Embryonic facial prominence (tissue), 1 donor: ENCODE measurements around the gene AAMDC.
A peak's percentile ranks its signal among the peaks of the same experiment; 100 is the strongest.

Experiments used
- DNase-seq: peaks from one replicate; pipeline ENCODE4 v3.0.0-alpha.2; 2016; ENCODE audit errors: extremely low spot score

Gene AAMDC

DNA sequence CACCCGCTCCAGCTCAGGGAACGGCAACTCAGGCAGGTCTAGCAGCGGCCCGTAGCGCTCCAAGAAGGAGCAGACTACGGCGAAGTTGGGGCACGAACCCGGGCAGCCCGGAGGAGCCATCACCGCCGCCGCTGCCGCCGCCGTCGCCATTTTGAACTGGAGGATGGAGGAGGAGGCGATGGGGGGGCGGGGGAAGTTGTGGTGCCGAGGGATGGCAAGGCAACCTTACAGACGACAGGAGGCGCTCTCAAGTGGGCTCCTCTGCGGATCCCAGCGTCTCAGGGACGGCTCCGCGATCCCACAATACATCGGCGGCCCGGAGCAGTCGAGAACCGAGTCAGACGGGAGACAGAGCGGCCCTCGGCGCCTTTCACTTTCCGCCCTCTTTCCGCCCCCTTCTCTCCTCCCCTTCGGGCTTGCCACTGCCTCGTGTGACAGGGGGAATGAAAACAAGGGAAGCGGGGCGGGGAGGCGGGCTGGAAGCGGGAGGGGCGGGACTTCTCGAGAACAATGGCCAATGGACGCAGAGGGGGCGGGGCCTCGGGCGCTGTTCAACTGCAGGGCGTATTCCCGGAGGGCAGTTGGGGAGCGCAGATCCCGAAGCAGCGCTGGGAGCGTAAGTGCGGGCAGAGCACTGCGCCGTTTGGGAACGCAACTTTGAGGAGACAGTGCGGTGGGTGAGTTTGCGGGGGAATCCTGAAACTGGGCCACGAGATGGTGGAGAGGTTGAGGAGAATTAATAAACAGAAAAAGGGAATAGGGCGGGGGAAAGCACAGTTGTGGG is at the start of gene AAMDC, which contains the start of gene RSF1:
Gene AAMDC, plus strand, starts transcription at position 580 of the 784 bp plus-strand sequence. CDS start 21,353 bp downstream, outside the sequence.
Gene RSF1, minus strand, starts transcription at position 158 of the 784 bp plus-strand sequence. Its CDS starts 8 bp downstream, at position 150.
- DNase-seq = peak; percentile 99

DNA sequence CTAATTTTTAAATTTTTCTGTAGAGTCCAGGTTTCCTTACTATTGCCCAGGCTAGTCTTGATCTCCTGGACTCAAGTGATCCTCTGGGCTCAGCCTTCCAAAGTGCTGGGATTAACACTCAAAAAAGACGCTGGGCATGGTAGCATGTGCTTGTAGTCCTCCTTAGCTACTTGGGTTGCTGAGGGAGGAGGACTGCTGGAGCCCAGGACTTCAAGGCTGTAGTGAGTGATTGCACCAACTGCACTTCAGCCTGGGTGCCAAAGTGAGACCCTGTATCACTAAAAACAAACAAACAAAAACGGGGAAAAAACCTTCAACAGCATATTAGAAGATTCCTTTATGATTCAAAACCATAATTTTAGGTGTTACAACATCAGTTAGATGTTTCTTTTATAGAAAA is 45.0 kb upstream of the AAMDC start:
- DNase-seq = no peak

DNA sequence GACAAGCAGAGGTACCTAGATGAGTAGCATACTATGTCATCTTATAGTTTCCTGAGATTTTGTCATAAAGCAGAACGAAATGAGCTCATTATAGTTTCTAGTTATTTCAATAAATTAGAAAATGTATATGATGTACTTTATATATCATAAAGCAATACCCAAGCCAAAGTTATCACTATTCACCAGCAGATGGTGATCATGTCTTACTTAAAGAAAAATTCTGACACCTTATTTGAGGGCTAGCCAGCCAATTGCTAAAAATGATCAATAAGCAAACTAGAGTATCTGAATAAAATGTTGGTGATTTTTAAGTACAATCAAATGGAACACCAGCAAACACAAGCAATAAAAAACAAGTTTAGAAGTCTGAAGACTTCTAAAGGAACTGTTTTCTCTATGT is 44.5 kb upstream of the AAMDC start:
- DNase-seq = no peak

DNA sequence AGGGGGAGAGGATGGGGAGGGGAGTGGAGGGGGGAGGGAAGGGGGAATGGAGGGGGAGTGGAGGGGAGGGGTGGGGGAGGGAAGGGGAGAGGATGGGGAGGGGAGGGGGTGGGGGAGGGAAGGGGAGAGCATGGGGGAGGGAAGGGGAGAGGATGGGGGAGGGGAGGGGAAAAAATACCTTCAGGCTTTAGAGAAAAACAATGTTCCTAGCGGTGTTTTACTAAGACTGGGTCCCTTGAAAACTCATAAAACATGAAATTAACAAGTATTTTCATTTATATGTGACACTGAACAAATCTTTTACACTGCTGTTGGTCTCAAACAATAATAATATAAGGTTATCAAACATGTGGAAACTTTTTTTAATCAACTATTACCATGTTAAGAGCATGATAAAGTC is 42.8 kb upstream of the AAMDC start:
- DNase-seq = no peak

DNA sequence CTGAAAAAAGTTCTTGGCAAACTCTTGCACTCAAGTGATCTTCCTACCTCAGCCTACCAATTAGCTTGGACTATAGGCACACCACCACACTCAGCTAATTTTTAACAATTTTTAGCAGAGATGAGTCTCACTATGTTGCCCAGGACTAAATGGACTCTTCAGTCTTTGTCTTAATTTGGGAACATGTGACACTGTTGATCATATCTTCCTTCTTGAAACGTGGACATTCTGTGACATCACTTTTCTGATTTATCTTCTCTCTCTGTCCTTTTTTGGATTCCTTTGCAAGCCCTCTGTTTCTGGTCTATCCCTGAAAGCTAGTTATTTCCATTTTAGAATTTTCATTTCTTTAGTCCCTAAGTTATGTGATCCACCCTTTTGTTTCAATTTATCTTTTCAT is 42.4 kb upstream of the AAMDC start:
- DNase-seq = no peak

DNA sequence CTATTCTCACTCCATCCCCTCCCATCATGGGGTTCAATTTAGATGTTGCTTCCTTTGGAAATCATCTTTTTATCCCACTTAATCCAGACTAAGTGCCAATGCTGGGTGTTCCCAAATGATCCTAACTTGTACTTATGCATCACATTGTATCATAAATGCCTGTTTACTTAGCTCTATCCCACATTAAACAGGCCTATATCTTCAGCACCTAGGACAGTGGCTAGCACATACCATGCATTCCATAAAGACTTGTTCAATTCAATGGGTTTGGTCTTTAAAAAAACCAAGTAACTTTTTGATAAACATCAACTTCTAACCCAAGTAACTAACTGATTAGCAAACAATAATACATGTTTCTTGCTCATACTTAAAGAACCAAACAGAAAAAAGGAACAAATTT is 41.0 kb upstream of the AAMDC start:
- no peak for DNase-seq

DNA sequence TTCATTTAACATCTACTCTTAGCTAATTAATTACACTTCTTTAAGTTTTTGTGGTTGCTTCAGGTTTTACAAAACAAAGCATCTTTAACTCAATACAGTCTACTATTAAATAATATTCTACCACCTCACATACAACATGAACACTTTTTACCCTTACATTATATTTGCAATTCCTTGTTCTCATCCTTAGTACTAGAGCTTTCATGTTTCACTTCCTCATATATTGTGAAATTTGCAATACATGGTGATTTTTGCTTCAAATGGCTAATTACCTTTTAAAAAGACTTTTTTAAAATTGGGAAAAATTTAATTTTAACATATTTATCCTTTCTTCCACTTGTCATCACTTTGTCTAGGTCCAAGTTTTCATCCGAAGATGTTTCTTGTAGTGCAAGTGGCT is 37.9 kb upstream of the AAMDC start:
- no peak for DNase-seq

DNA sequence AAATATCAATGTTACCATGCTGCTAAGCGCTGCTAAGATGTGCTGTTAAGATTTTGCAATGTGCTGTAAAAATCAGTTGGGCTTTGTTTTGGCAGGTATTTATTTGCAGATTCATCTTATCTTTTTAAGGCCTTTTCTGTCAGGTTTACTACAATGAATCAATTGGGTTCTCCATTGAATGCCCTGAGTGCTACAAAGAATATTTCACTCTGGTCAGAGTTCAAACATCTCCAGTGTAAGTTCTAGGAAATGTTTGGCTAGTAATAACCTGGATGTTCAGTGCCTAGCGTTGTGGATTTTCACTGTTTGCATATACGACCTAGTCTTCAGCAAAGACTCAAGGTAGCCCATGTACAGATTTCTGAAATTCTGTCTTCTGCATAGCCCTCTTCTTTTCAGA is 36.4 kb upstream of the AAMDC start:
- DNase-seq = no peak

DNA sequence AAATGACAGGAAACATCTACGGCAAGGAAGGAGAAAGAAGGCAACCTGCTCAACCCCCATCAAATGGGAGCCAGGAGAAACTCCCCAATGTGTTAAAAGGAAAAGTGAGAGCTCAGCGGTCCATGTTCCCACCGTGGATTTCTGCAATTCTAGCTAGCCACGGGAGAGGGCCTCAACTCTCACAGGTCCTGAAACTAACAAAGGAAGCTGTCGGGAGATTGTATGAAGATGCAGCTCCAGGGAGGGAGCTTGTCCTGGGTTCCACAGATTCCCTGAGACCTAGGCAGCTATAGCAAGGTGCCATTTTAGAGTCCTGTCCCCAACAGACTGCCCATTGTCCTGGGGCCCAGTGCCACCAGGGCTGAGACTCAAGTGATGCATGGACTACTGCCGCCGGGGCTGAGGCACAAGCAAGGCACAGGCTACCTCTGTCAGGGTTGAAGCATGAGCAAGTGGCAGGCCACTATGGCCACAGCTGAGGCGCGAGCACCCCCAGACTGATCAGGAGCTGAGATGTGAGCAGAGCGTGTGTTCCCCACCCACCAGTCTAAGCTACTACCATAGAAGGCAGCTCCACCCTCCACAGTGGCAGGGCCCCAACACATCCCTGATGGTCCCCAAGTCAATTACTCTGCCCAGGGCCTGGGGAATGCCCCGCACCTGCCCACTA is 31.7 kb upstream of the AAMDC start:
- no peak for DNase-seq

DNA sequence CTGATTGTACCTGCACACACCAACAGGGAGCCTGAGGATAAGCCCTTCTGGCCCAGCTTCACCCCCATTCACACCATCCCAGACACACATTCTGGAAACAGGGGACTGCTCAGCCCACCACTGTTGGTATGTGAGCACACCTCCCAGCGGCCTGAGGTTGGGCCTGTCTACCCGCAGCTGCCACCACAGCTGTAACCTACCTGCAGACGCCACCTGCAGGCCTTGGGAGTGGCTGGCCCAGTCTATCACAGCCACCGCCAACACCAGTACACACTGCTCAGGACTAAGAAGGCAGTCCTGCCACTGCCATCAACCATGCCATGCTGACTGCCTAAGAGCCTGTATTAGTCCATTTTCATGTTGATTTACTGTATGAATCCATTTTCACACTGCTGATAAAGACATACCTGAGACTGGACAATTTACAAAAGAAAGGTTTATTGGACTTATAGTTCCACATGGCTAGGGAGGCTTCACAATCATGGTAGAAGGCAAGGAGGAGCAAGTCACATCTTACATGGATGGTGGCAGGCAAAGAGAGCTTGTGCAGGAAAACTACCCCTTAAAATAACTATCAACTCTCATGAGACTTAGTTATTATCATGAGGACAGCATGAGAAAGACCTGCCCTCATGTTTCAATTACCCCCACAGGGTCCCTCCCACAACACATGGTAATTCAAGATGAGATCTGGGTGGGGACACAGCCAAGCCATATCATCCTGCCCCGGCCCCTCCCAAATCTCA is 31.0 kb upstream of the AAMDC start:
- no peak for DNase-seq

DNA sequence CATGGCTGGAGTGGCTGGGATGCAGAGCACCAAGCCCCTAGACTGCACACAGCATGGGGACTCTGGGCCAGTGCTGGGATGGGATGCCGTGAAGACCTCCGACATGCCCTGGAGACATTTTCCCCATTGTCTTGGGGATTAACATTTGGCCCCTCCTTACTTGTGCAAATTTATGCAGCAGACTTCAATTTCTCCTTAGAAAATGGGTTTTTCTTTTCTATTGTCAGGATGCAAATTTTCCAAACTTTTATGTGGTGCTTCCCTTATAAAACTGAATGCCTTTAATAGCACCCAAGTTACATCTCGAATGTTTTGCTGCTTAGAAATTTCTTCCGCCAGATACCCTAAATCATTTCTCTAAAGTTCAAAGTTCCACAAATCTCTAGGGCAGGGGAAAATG is 29.6 kb upstream of the AAMDC start:
- no peak for DNase-seq

DNA sequence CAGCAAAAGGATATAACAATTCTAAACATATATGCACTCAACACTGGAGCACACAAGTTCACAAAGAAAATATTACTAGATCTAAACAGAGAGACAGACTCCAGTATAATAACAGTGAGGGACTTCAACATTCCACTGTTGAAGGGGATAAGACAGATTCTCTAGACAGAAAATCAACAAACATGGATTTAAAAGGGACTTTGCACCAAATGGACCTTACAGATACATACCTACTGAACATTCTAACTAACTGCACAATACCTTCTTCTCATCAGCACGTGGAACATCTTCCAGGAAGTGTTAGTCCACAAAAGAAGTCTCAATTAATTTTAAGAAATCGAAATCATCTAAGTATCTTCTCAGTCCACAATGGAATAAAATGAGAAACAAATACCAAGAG is 27.0 kb upstream of the AAMDC start:
- no peak for DNase-seq

DNA sequence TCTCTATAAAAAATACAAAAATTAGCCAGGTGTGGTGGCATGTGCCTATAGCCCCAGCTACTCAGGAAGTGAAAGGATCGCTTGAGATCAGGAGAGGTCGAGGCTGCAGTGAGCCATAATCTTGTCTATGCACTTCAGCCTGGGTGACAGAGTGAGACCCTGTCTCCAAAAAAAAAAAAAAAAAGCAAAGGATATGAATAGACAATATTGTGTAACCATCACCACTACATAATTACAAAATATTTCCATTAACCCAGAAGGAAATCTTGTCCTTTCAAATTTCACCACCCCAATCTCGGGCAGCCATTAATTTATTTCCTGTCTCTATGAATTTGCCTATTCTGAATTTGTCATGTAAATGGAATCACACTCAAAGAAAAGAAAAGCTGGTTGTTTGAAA is 21.6 kb upstream of the AAMDC start:
- no peak for DNase-seq

DNA sequence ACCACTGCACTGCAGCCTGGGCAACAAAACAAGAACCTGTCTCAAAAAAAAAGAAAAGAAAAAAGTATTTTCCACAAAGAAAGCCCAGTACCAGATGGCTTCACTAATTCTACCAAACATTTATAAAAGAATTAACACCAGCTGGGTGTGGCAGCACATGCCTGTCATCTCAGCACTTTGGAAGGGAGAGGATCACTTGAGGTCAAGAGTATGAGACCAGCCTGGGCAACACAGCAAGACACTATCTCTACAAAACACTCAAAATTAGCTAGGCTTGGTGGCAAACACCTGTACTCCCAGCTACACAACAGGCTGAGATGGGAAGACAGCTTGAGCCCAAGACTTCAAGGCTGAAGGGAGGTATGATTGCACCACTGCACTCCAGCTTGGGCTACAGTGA is 20.5 kb upstream of the AAMDC start:
- no peak for DNase-seq

DNA sequence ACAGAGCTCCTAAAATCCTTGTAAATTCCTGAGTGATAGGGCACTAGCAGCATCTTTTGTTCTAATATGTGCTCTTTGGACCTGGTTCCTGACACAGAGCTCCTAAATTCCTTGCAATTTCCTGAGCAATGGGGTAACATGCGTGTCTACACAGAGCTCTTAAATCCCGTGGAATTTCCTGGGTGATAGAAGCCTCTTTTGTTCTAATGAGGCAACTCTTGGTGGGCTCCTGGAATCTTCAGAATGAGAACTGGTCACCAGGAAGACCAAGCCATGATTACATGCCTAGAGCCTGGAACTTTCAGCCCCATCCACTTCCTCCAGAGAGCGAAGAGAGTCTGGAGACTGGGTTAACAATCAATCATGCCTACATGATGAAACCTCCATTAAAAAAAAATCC is 19.5 kb upstream of the AAMDC start:
- DNase-seq = no peak

DNA sequence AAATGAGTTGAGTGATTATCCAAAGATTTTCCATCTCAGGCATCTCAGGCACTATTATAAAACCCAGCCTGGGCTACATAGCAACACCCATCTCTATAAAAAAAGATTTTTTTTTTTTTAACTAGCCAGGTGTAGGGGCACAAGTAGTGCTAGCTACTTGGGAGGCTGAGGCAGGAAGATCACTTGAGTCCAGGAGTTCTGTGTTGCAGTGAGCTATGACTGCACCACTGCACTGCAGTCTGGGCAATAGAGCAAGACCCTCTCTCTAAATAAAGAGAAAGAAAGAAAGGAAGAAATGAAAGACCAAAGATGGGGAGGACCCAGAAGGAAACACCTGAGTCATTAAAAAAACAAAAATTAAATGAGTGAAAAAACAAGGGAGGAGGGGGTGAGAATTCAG is 14.5 kb upstream of the AAMDC start:
- no peak for DNase-seq

DNA sequence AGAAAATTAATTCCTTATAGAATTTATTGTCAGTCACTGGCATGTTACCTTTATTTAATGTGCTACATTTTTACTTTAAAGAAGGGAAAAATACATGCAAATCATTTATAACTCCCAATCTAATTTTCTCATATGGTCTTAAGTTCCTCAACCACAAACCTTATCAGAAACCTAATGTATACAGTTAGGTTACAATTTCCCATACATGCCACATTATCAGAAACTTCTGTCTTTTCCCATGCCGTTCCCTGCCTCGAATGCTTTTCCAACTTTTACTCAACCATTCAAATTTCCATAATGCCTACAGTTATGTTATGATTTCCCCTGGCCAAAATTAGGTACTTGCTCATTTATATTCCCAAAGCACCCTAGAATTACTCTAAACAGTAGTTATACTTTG is 14.0 kb upstream of the AAMDC start:
- no peak for DNase-seq

DNA sequence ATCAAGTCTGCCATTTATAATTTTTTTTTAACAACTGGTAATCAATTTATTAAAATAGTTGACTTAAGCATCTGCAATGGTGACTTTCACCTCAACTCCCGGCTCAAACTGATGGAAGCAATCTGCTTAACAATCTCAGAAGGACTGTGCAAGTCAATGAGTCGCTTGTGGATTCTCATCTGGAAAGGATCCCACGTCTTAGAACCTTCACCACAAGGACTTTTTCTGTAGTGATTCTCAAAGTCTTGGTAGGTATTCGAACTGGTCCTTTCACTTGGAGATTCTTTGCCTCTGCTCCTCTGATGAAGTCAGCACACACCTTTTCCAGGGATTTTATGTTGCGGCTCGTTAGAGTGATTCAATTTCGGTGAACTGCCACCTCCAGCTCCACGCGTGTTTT is 7.7 kb upstream of the AAMDC start:
- no peak for DNase-seq

DNA sequence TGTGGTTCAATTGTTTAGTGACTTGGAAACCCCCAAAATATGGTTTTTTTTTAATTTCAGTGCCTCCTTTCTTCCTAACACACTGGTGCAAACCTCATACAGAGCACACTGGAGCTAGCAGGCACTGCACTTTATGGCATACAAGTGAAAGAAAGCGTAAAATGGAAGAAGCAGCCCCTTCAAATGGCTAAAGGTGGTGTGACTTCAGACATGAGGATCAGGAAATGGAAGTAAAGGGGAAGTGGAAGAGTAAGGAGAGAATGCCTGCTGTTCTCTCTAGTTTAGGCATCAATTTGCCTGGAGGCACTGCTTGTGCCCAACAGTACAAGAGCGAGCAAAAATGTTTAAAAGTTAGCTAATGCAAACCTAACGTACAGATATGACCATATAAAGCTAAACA is 6.1 kb upstream of the AAMDC start:
- no peak for DNase-seq

DNA sequence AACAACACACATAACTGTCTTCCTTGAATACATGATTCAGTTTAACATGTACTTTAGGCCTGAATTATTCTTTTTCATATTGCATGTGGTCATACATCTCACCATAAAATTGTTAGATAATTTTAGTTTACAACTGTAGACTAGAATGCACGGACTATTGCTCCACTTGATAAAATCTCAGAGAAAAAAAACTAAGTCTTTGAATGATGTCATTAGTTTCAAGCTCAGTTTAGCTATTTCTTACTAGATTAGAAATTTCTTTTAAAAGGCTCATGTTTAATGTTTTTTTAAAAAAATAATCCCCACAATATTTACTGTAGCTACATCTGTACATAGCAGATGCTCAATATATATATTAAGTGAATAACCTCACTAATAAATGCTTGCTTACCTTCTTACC is 5.5 kb upstream of the AAMDC start:
- DNase-seq = no peak

DNA sequence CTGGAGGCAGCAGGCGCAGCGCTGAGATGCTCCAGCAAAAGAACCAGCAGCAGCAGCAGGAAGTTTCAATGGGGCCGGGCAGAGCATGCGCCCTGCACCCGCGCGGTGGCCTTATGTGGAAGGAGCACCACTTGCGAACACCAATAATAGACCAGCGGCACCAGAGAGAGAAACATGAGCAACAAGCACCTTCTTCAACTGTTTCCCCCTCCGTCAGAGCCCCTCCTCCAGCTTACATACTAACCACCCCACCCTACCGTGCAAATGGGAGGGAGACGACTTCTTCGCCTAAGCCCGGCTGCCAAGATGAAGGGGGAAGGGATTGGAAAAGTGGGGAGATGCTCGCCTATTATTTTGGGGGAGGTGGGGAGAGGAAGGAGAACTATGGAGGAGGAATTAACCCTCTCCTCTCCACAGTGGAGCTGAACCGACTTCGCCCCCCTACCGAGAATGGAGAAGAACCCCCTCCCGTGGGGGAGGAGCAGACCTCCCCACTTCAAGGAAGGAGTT is 1.5 kb upstream of the AAMDC start:
- peak; percentile 75 for DNase-seq

DNA sequence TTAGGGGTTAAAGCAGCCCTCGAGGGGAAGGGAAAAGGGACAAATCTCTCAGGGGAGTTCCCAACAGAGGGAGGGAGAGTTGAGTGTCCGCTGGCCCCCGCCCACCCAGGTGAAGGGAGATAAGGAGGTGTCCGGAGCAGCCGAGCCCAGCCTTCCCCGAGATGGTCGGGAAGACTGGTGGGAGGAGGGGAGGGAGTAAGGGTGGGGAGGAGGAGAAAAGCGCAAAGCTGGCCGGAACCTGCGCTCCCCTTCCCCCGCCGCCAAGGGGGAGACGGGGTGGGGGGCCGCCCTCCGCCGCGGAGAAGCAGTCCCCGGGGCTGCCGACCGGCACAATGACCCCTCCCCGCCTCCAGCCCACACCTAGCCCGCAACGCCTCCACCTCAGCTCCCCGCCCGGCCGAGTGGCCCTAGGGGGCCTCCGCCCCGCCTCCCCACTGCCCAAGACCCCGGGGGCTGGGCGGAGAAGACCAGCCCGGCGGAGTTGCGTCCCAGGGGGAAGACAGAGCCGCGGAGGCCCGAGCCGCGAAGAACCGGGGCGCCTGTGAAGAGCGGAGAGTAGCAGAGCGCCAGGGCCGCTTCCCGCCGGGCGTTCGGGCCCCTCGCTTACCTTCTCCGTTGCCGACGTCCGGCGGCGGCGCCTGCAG is 901 bp upstream of the AAMDC start:
- peak; percentile 45 for DNase-seq
